Gastrocnemius medialis (tissue), 4 donors: ENCODE results near the gene GMNC. TPM values are rescaled to one million over a fixed set of nuclear protein-coding genes. Genes with fewer than 3 reads are reported as not detected.
"Not testable (repeated sequence)": the region's sequence is repeated elsewhere in the genome, so short reads cannot be mapped to it uniquely, and the experiment has no call there.

Experiments
- ATAC-seq, 2 donors: fragments of 150-250 bp; one replicate each; pipeline ENCODE4 v1.9.1; 2016
- DNase-seq, 2 donors: peaks; one replicate each; pipeline ENCODE4 v3.0.0-alpha.2; 2019
- H3K27ac ChIP-seq, 4 donors: fragments of 200-600 bp; sonication (generic); 1 replicate in 1 of 4; 2 replicates in 3 of 4; pipeline ENCODE4 v1.5.1; 2016 to 2018; ENCODE audit warnings: mild to moderate bottlenecking in 2 of 4, moderate library complexity in 1 of 4
- H3K27me3 ChIP-seq, 3 donors: fragments of 200-600 bp; sonication (generic) in 2 of 3; 1 replicate in 1 of 3; 2 replicates in 2 of 3; pipeline versions ENCODE4 v1.5.1 to v1.6.0; 2016 to 2019; ENCODE audit warnings: mild to moderate bottlenecking in 1 of 3, moderate library complexity in 1 of 3
- H3K36me3 ChIP-seq, 2 donors: fragments of 200-600 bp; sonication (generic) in 1 of 2; one replicate each; pipeline ENCODE4 v1.5.1; 2017 to 2018
- H3K4me1 ChIP-seq, 2 donors: fragments of 200-600 bp; sonication (generic) in 1 of 2; one replicate each; pipeline ENCODE4 v1.5.1; 2016 to 2017; ENCODE audit warnings: mild to moderate bottlenecking in 2 of 2
- H3K4me3 ChIP-seq, 4 donors: fragments of 200-600 bp; sonication (generic) in 3 of 4; 1 replicate in 1 of 4; 2 replicates in 3 of 4; pipeline ENCODE4 v1.5.1; 2016 to 2019; ENCODE audit warnings: mild to moderate bottlenecking in 2 of 4
- H3K9me3 ChIP-seq, 3 donors: fragments of 200-600 bp; sonication (generic) in 2 of 3; 1 replicate in 1 of 3; 2 replicates in 2 of 3; pipeline ENCODE4 v1.5.1; 2016 to 2019
- CTCF ChIP-seq, 5 experiments: fragments of 450-650 bp in 3 of 5; fragments of 200-600 bp in 2 of 5; sonication (generic) in 2 of 5; IDR thresholded peaks in 4 of 5; conservative IDR thresholded peaks in 1 of 5; 1 replicate in 4 of 5; 2 replicates in 1 of 5; pipeline ENCODE4 v1.5.1; 2016 to 2019; ENCODE audit warnings: antibody characterized with exemption in 5 of 5, mild to moderate bottlenecking in 3 of 5, moderate library complexity in 3 of 5
- POLR2A ChIP-seq, 2 donors: fragments of 450-650 bp; IDR thresholded peaks; one replicate each; pipeline ENCODE4 v1.6.1; 2017; ENCODE audit warnings: antibody characterized with exemption in 2 of 2, mild to moderate bottlenecking in 2 of 2, moderate library complexity in 2 of 2
- in situ Hi-C, 4 donors: fragments of 200-750 bp; cut with MboI; loops; one replicate each; pipeline versions ENCODE4 v1.15.0 to v1.8.0; 2017; ENCODE audit warnings: low sequenced_read_pairs in 4 of 4
- intact Hi-C: fragments of 100-400 bp; cut with DNase I; formaldehyde crosslinking; loops from one replicate; pipeline ENCODE4 v1.15.1; 2023; ENCODE audit warnings: low total_unique reads
- total RNA-seq, 4 donors: library from RNA; depleted of rRNA; stranded (reverse); fragments of >200 nt; gene quantifications; one replicate each; pipeline versions ENCODE4 v1.1.0 to v1.2.3, GENCODE V29; 2016

The GMNC gene
- total RNA-seq, 4 donors from 2014 or later = not detected

- Histone ChIP-seq H3K4me1 (no peaks in the 10 kb centered on the region), H3K36me3 (no peaks in the 10 kb centered on the region), H3K27ac (no peak overlapping the region), H3K9me3 (no peaks in the 10 kb centered on the region), H3K4me3 (no peak overlapping the region), H3K27me3 (no peaks in the 10 kb centered on the region)
- no peak for DNase-seq
- in situ Hi-C loops = no loop called here
- no peak for TF ChIP-seq POLR2A (IDR thresholded peaks at IDR 0.05)
- no peak for TF ChIP-seq CTCF (IDR thresholded peaks at IDR 0.05 in 4 of 5, conservative IDR thresholded peaks at IDR 0.05 in 1 of 5)
- ATAC-seq = no peak
- intact Hi-C loops = no loop called here
These were observed 20.6 kb upstream of the GMNC start for GRCh38 chr3:190883141-190883540.

- ATAC-seq = no peak
- no peaks in the 10 kb centered on the region for H3K4me1 ChIP-seq
- no peaks in the 10 kb centered on the region for H3K36me3 ChIP-seq
- intact Hi-C loops = no loop called here
- no peak overlapping the region for H3K27ac ChIP-seq
- TF ChIP-seq POLR2A (IDR thresholded peaks at IDR 0.05) (no peak), CTCF (IDR thresholded peaks at IDR 0.05 in 4 of 5, conservative IDR thresholded peaks at IDR 0.05 in 1 of 5) (peak in 1 of 5 experiments; percentile 13)
- no peaks in the 10 kb centered on the region for H3K27me3 ChIP-seq
- H3K9me3 ChIP-seq = no peaks in the 10 kb centered on the region
- in situ Hi-C loops = no loop called here
- DNase-seq = no peak
- no peak overlapping the region for H3K4me3 ChIP-seq
These were observed 15.4 kb upstream of the GMNC start for GRCh38 chr3:190877925-190878324.

- not testable (repeated sequence) for ATAC-seq
These were observed 13.9 kb upstream of the GMNC start for GRCh38 chr3:190876433-190876832.

GRCh38 chr3:190875061-190875460 is 12.6 kb upstream of the GMNC start:
- H3K4me3 ChIP-seq, H3K27me3 ChIP-seq, in situ Hi-C loops, H3K4me1 ChIP-seq, H3K36me3 ChIP-seq, intact Hi-C loops, H3K9me3 ChIP-seq, H3K27ac ChIP-seq: not testable (repeated sequence)
- DNase-seq = peak in 1 of 2 donors; percentile 15
- ATAC-seq = peak in 1 of 2 donors; percentile 47

More at GRCh38 chr3:190876433-190876832, 13.9 kb upstream of the GMNC start:
- H3K4me3 ChIP-seq, H3K9me3 ChIP-seq, DNase-seq, H3K27me3 ChIP-seq, intact Hi-C loops, in situ Hi-C loops, H3K4me1 ChIP-seq, H3K36me3 ChIP-seq, H3K27ac ChIP-seq: not testable (repeated sequence)

- Histone ChIP-seq H3K27ac (no peak overlapping the region), H3K27me3 (no peaks in the 10 kb centered on the region), H3K9me3 (no peaks in the 10 kb centered on the region), H3K4me1 (no peaks in the 10 kb centered on the region), H3K36me3 (no peaks in the 10 kb centered on the region), H3K4me3 (no peak overlapping the region)
- ATAC-seq (no peak), DNase-seq (no peak)
- intact Hi-C loops = no loop called here
- TF ChIP-seq CTCF (IDR thresholded peaks at IDR 0.05 in 4 of 5, conservative IDR thresholded peaks at IDR 0.05 in 1 of 5) = no peak
- TF ChIP-seq POLR2A (IDR thresholded peaks at IDR 0.05) = no peak
- in situ Hi-C loops = no loop called here
These were observed 7.6 kb upstream of the GMNC start for GRCh38 chr3:190870127-190870526.

- in situ Hi-C loops (no loop called here), intact Hi-C loops (no loop called here)
- ATAC-seq (no peak), DNase-seq (no peak)
- TF ChIP-seq POLR2A (IDR thresholded peaks at IDR 0.05) (no peak), CTCF (IDR thresholded peaks at IDR 0.05 in 4 of 5, conservative IDR thresholded peaks at IDR 0.05 in 1 of 5) (no peak)
- no peaks in the 10 kb centered on the region for H3K9me3 ChIP-seq
- no peaks in the 10 kb centered on the region for H3K36me3 ChIP-seq
- no peaks in the 10 kb centered on the region for H3K4me1 ChIP-seq
- H3K27me3 ChIP-seq = no peaks in the 10 kb centered on the region
- H3K27ac ChIP-seq = no peak overlapping the region
- no peak overlapping the region for H3K4me3 ChIP-seq
These were observed 4.6 kb upstream of the GMNC start for GRCh38 chr3:190867071-190867470.
